ENCODE results near the gene ADAMTS9.

DNA sequence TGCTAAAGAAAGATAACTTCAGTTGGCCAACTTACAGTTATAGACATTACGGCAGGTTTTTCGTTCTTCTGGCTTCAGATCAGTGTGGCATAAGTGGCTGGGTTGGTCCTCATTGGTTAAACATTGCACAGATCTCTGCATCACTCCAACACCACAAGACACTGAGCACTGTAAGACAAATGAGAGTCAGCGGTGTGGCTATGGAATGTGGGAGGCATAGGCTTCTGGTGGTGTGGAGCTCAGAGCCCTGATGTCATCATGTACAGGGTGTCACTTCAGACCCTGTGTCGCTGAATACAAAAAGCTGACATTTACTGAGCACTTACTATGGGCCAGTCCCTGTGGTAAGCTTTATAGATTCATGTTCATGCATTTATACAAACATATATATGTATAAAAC is 146.0 kb downstream of the ADAMTS9 start:
- TF ChIP-seq CTCF (IDR thresholded peaks at IDR 0.05) (no peak), POLR2A (IDR thresholded peaks at IDR 0.05) (no peak)

All from testis (tissue), 2 donors.